Neural cell (in vitro differentiated cells): ENCODE data around the gene DMC1. TPM values are rescaled to one million over a fixed set of nuclear protein-coding genes. Genes with fewer than 3 reads are reported as not detected.

ENCODE experiments used
- H2AFZ ChIP-seq: fragments of 200-600, 300-800 bp; sonication (generic), shearing (Covaris generic); 2 replicates; pipeline ENCODE4 v1.6.0; 2014; ENCODE audit warnings: low read depth, mild to moderate bottlenecking, antibody characterized with exemption, low read length, moderate library complexity
- H3F3A ChIP-seq: fragments of 200-600 bp; shearing (Covaris generic); 2 replicates; pipeline ENCODE4 v1.6.1; 2016; ENCODE audit warnings: mild to moderate bottlenecking, moderate library complexity, mixed read lengths, antibody characterized with exemption, low read length; ENCODE audit not compliant: insufficient read depth, poor library complexity, severe bottlenecking
- H3K27ac ChIP-seq: fragments of 200-600, 300-800 bp; sonication (generic), shearing (Covaris generic); 2 replicates; pipeline ENCODE4 v1.5.1; 2014; ENCODE audit warnings: mild to moderate bottlenecking, low read length, moderate library complexity
- H3K27me3 ChIP-seq: fragments of 300-800, 200-600 bp; sonication (generic), shearing (Covaris generic); 2 replicates; pipeline ENCODE4 v1.6.0; 2014; ENCODE audit warnings: mild to moderate bottlenecking, low read depth, low read length, moderate library complexity; ENCODE audit not compliant: insufficient read depth
- H3K36me3 ChIP-seq: fragments of 300-800, 200-600 bp; sonication (generic), shearing (Covaris generic); 2 replicates; pipeline ENCODE4 v1.5.1; 2014; ENCODE audit warnings: mild to moderate bottlenecking, antibody characterized with exemption, low read length, moderate library complexity; ENCODE audit not compliant: insufficient read depth
- H3K4me2 ChIP-seq: fragments of 300-800, 200-600 bp; sonication (generic), shearing (Covaris generic); 2 replicates; pipeline ENCODE4 v1.6.0; 2014; ENCODE audit warnings: mild to moderate bottlenecking, low read length
- H3K4me3 ChIP-seq: fragments of 300-800, 200-600 bp; sonication (generic), shearing (Covaris generic); 2 replicates; pipeline ENCODE4 v1.5.1; 2014; ENCODE audit warnings: mild to moderate bottlenecking, low read length, moderate library complexity
- H3K79me2 ChIP-seq: fragments of 200-600 bp; shearing (Covaris generic); replicated peaks from 2 replicates; pipeline ENCODE4 v1.6.0; 2014; ENCODE audit warnings: mild to moderate bottlenecking, low read length, moderate library complexity; ENCODE audit not compliant: insufficient read depth
- H3K9ac ChIP-seq: fragments of 300-800, 200-600 bp; sonication (generic), shearing (Covaris generic); 2 replicates; pipeline ENCODE4 v1.6.1; 2016; ENCODE audit warnings: mild to moderate bottlenecking, low read length, mixed read lengths
- H3K9me2 ChIP-seq: fragments of 200-600 bp; shearing (Covaris generic); 2 replicates; pipeline ENCODE4 v1.6.1; 2016; ENCODE audit warnings: mild to moderate bottlenecking, low read length, mixed read lengths; ENCODE audit not compliant: insufficient read depth
- H3K9me3 ChIP-seq: fragments of 200-600, 300-800 bp; sonication (generic), shearing (Covaris generic); 2 replicates; pipeline ENCODE4 v1.6.1; 2016; ENCODE audit warnings: mild to moderate bottlenecking, mixed run types, low read length, moderate library complexity, mixed read lengths
- H4K20me1 ChIP-seq: fragments of 200-600 bp; shearing (Covaris generic); 2 replicates; pipeline ENCODE4 v1.6.1; 2016; ENCODE audit warnings: mild to moderate bottlenecking, mixed run types; ENCODE audit not compliant: insufficient read depth
- EP300 ChIP-seq: fragments of 450-650 bp; conservative IDR thresholded peaks from 2 replicates; pipeline ENCODE4 v1.6.1; 2014; ENCODE audit warnings: antibody characterized with exemption, mild to moderate bottlenecking, moderate library complexity; ENCODE audit not compliant: poor library complexity, severe bottlenecking
- EZH2 ChIP-seq: fragments of 200-600, 300-800 bp; shearing (Covaris generic), sonication (generic); IDR thresholded peaks from 2 replicates; pipeline ENCODE4 v1.6.1; 2014; ENCODE audit warnings: antibody characterized with exemption, low read length, borderline replicate concordance, mild to moderate bottlenecking; ENCODE audit not compliant: insufficient read depth, poor library complexity, severe bottlenecking
- MXI1 ChIP-seq: fragments of 450-650 bp; conservative IDR thresholded peaks from 2 replicates; pipeline ENCODE4 v1.6.1; 2014; ENCODE audit warnings: antibody characterized with exemption, mild to moderate bottlenecking; ENCODE audit not compliant: poor library complexity, severe bottlenecking
- POLR2AphosphoS5 ChIP-seq: IDR thresholded peaks from 2 replicates; pipeline ENCODE4 v1.6.1; 2012
- RAD21 ChIP-seq: fragments of 450-650 bp; conservative IDR thresholded peaks from 2 replicates; pipeline ENCODE4 v1.6.1; 2014; ENCODE audit warnings: antibody characterized with exemption, mild to moderate bottlenecking, moderate library complexity
- SMC3 ChIP-seq: fragments of 450-650 bp; conservative IDR thresholded peaks from 2 replicates; pipeline ENCODE4 v1.6.1; 2014; ENCODE audit warnings: antibody characterized with exemption, mild to moderate bottlenecking, moderate library complexity; ENCODE audit not compliant: poor library complexity
- TAF1 ChIP-seq: IDR thresholded peaks from 2 replicates; pipeline ENCODE4 v1.6.1; 2012; ENCODE audit warnings: low read depth
- polyA plus RNA-seq: library from polyadenylated mRNA; depleted of rRNA; stranded (reverse); fragments of >200 nt; gene quantifications from 2 replicates; pipeline ENCODE4 v1.2.3, GENCODE V29; 2014
- TF ChIP-seq, protein P1 (sequence below): IDR thresholded peaks from 2 replicates; pipeline ENCODE4 v1.6.1; 2012; ENCODE audit warnings: borderline replicate concordance
- TF ChIP-seq, protein P2 (sequence below): fragments of 450-650 bp; IDR thresholded peaks from 2 replicates; pipeline ENCODE4 v1.5.1; 2014; ENCODE audit warnings: antibody characterized with exemption, mild to moderate bottlenecking, moderate library complexity; ENCODE audit not compliant: poor library complexity, severe bottlenecking

The DMC1 gene
- polyA plus RNA-seq, 1 donor from 2014 or later, result not detected

- H3K4me2 ChIP-seq, result no peak overlapping the region
- no peaks in the 10 kb centered on the region for H3F3A ChIP-seq
- no peaks in the 10 kb centered on the region for H3K9me2 ChIP-seq
- H3K4me3 ChIP-seq, result no peak overlapping the region
- H3K79me2 ChIP-seq, result no peaks in the 10 kb centered on the region
- H3K9me3 ChIP-seq, result no peaks in the 10 kb centered on the region
- no peak overlapping the region for H3K9ac ChIP-seq
- H3K27ac ChIP-seq, result no peak overlapping the region
- no peaks in the 10 kb centered on the region for H4K20me1 ChIP-seq
- no peak overlapping the region for H2AFZ ChIP-seq
- H3K27me3 ChIP-seq, result no peaks in the 10 kb centered on the region
- no peaks in the 10 kb centered on the region for H3K36me3 ChIP-seq
- TF ChIP-seq, protein P1, sequence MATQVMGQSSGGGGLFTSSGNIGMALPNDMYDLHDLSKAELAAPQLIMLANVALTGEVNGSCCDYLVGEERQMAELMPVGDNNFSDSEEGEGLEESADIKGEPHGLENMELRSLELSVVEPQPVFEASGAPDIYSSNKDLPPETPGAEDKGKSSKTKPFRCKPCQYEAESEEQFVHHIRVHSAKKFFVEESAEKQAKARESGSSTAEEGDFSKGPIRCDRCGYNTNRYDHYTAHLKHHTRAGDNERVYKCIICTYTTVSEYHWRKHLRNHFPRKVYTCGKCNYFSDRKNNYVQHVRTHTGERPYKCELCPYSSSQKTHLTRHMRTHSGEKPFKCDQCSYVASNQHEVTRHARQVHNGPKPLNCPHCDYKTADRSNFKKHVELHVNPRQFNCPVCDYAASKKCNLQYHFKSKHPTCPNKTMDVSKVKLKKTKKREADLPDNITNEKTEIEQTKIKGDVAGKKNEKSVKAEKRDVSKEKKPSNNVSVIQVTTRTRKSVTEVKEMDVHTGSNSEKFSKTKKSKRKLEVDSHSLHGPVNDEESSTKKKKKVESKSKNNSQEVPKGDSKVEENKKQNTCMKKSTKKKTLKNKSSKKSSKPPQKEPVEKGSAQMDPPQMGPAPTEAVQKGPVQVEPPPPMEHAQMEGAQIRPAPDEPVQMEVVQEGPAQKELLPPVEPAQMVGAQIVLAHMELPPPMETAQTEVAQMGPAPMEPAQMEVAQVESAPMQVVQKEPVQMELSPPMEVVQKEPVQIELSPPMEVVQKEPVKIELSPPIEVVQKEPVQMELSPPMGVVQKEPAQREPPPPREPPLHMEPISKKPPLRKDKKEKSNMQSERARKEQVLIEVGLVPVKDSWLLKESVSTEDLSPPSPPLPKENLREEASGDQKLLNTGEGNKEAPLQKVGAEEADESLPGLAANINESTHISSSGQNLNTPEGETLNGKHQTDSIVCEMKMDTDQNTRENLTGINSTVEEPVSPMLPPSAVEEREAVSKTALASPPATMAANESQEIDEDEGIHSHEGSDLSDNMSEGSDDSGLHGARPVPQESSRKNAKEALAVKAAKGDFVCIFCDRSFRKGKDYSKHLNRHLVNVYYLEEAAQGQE, result no peak
- TF ChIP-seq EZH2, result no peak
- no peak for TF ChIP-seq EP300
- TF ChIP-seq POLR2AphosphoS5, result no peak
- TF ChIP-seq, protein P2, sequence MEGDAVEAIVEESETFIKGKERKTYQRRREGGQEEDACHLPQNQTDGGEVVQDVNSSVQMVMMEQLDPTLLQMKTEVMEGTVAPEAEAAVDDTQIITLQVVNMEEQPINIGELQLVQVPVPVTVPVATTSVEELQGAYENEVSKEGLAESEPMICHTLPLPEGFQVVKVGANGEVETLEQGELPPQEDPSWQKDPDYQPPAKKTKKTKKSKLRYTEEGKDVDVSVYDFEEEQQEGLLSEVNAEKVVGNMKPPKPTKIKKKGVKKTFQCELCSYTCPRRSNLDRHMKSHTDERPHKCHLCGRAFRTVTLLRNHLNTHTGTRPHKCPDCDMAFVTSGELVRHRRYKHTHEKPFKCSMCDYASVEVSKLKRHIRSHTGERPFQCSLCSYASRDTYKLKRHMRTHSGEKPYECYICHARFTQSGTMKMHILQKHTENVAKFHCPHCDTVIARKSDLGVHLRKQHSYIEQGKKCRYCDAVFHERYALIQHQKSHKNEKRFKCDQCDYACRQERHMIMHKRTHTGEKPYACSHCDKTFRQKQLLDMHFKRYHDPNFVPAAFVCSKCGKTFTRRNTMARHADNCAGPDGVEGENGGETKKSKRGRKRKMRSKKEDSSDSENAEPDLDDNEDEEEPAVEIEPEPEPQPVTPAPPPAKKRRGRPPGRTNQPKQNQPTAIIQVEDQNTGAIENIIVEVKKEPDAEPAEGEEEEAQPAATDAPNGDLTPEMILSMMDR, result no peak
- TF ChIP-seq TAF1, result no peak
- no peak for TF ChIP-seq RAD21
- TF ChIP-seq MXI1, result no peak
- TF ChIP-seq SMC3, result no peak
These were observed 29.3 kb downstream of the DMC1 start for GRCh38 chr22:38540701-38541100.

- H3K9me3 ChIP-seq, result no peaks in the 10 kb centered on the region
- no peak for TF ChIP-seq TAF1
- no peak for TF ChIP-seq POLR2AphosphoS5
- TF ChIP-seq, protein P1, result no peak
- no peak for TF ChIP-seq EZH2
- H3K79me2 ChIP-seq, result no peaks in the 10 kb centered on the region
- H3F3A ChIP-seq, result no peaks in the 10 kb centered on the region
- H3K4me2 ChIP-seq, result no peak overlapping the region
- H4K20me1 ChIP-seq, result no peaks in the 10 kb centered on the region
- H3K9me2 ChIP-seq, result no peaks in the 10 kb centered on the region
- H3K36me3 ChIP-seq, result no peaks in the 10 kb centered on the region
- no peaks in the 10 kb centered on the region for H3K27me3 ChIP-seq
- no peak overlapping the region for H3K27ac ChIP-seq
- H3K9ac ChIP-seq, result no peak overlapping the region
- no peak overlapping the region for H2AFZ ChIP-seq
- no peak overlapping the region for H3K4me3 ChIP-seq
These were observed 38.6 kb downstream of the DMC1 start for GRCh38 chr22:38531251-38531938.
